Neural cell (in vitro differentiated cells): ENCODE data around the gene ZNF560. TPM values are rescaled to one million over a fixed set of nuclear protein-coding genes. Genes with fewer than 3 reads are reported as not detected.

Source experiments
- H2AFZ ChIP-seq: fragments of 200-600, 300-800 bp; sonication (generic), shearing (Covaris generic); 2 replicates; pipeline ENCODE4 v1.6.0; 2014; ENCODE audit warnings: low read depth, mild to moderate bottlenecking, antibody characterized with exemption, low read length, moderate library complexity
- H3F3A ChIP-seq: fragments of 200-600 bp; shearing (Covaris generic); 2 replicates; pipeline ENCODE4 v1.6.1; 2016; ENCODE audit warnings: mild to moderate bottlenecking, moderate library complexity, mixed read lengths, antibody characterized with exemption, low read length; ENCODE audit not compliant: insufficient read depth, poor library complexity, severe bottlenecking
- H3K27ac ChIP-seq: fragments of 200-600, 300-800 bp; sonication (generic), shearing (Covaris generic); 2 replicates; pipeline ENCODE4 v1.5.1; 2014; ENCODE audit warnings: mild to moderate bottlenecking, low read length, moderate library complexity
- H3K27me3 ChIP-seq: fragments of 300-800, 200-600 bp; sonication (generic), shearing (Covaris generic); 2 replicates; pipeline ENCODE4 v1.6.0; 2014; ENCODE audit warnings: mild to moderate bottlenecking, low read depth, low read length, moderate library complexity; ENCODE audit not compliant: insufficient read depth
- H3K36me3 ChIP-seq: fragments of 300-800, 200-600 bp; sonication (generic), shearing (Covaris generic); 2 replicates; pipeline ENCODE4 v1.5.1; 2014; ENCODE audit warnings: mild to moderate bottlenecking, antibody characterized with exemption, low read length, moderate library complexity; ENCODE audit not compliant: insufficient read depth
- H3K4me2 ChIP-seq: fragments of 300-800, 200-600 bp; sonication (generic), shearing (Covaris generic); 2 replicates; pipeline ENCODE4 v1.6.0; 2014; ENCODE audit warnings: mild to moderate bottlenecking, low read length
- H3K4me3 ChIP-seq: fragments of 300-800, 200-600 bp; sonication (generic), shearing (Covaris generic); 2 replicates; pipeline ENCODE4 v1.5.1; 2014; ENCODE audit warnings: mild to moderate bottlenecking, low read length, moderate library complexity
- H3K79me2 ChIP-seq: fragments of 200-600 bp; shearing (Covaris generic); replicated peaks from 2 replicates; pipeline ENCODE4 v1.6.0; 2014; ENCODE audit warnings: mild to moderate bottlenecking, low read length, moderate library complexity; ENCODE audit not compliant: insufficient read depth
- H3K9ac ChIP-seq: fragments of 300-800, 200-600 bp; sonication (generic), shearing (Covaris generic); 2 replicates; pipeline ENCODE4 v1.6.1; 2016; ENCODE audit warnings: mild to moderate bottlenecking, low read length, mixed read lengths
- H3K9me2 ChIP-seq: fragments of 200-600 bp; shearing (Covaris generic); 2 replicates; pipeline ENCODE4 v1.6.1; 2016; ENCODE audit warnings: mild to moderate bottlenecking, low read length, mixed read lengths; ENCODE audit not compliant: insufficient read depth
- H3K9me3 ChIP-seq: fragments of 200-600, 300-800 bp; sonication (generic), shearing (Covaris generic); 2 replicates; pipeline ENCODE4 v1.6.1; 2016; ENCODE audit warnings: mild to moderate bottlenecking, mixed run types, low read length, moderate library complexity, mixed read lengths
- H4K20me1 ChIP-seq: fragments of 200-600 bp; shearing (Covaris generic); 2 replicates; pipeline ENCODE4 v1.6.1; 2016; ENCODE audit warnings: mild to moderate bottlenecking, mixed run types; ENCODE audit not compliant: insufficient read depth
- EP300 ChIP-seq: fragments of 450-650 bp; conservative IDR thresholded peaks from 2 replicates; pipeline ENCODE4 v1.6.1; 2014; ENCODE audit warnings: antibody characterized with exemption, mild to moderate bottlenecking, moderate library complexity; ENCODE audit not compliant: poor library complexity, severe bottlenecking
- EZH2 ChIP-seq: fragments of 200-600, 300-800 bp; shearing (Covaris generic), sonication (generic); IDR thresholded peaks from 2 replicates; pipeline ENCODE4 v1.6.1; 2014; ENCODE audit warnings: antibody characterized with exemption, low read length, borderline replicate concordance, mild to moderate bottlenecking; ENCODE audit not compliant: insufficient read depth, poor library complexity, severe bottlenecking
- MXI1 ChIP-seq: fragments of 450-650 bp; conservative IDR thresholded peaks from 2 replicates; pipeline ENCODE4 v1.6.1; 2014; ENCODE audit warnings: antibody characterized with exemption, mild to moderate bottlenecking; ENCODE audit not compliant: poor library complexity, severe bottlenecking
- POLR2AphosphoS5 ChIP-seq: IDR thresholded peaks from 2 replicates; pipeline ENCODE4 v1.6.1; 2012
- RAD21 ChIP-seq: fragments of 450-650 bp; conservative IDR thresholded peaks from 2 replicates; pipeline ENCODE4 v1.6.1; 2014; ENCODE audit warnings: antibody characterized with exemption, mild to moderate bottlenecking, moderate library complexity
- REST ChIP-seq: IDR thresholded peaks from 2 replicates; pipeline ENCODE4 v1.6.1; 2012; ENCODE audit warnings: borderline replicate concordance
- SMC3 ChIP-seq: fragments of 450-650 bp; conservative IDR thresholded peaks from 2 replicates; pipeline ENCODE4 v1.6.1; 2014; ENCODE audit warnings: antibody characterized with exemption, mild to moderate bottlenecking, moderate library complexity; ENCODE audit not compliant: poor library complexity
- TAF1 ChIP-seq: IDR thresholded peaks from 2 replicates; pipeline ENCODE4 v1.6.1; 2012; ENCODE audit warnings: low read depth
- polyA plus RNA-seq: library from polyadenylated mRNA; depleted of rRNA; stranded (reverse); fragments of >200 nt; gene quantifications from 2 replicates; pipeline ENCODE4 v1.2.3, GENCODE V29; 2014
- TF ChIP-seq, protein P1 (sequence below): fragments of 450-650 bp; IDR thresholded peaks from 2 replicates; pipeline ENCODE4 v1.5.1; 2014; ENCODE audit warnings: antibody characterized with exemption, mild to moderate bottlenecking, moderate library complexity; ENCODE audit not compliant: poor library complexity, severe bottlenecking

ZNF560 gene
- polyA plus RNA-seq, 1 donor from 2014 or later = 0.61 TPM

- TF ChIP-seq MXI1 (no peak), POLR2AphosphoS5 (no peak), RAD21 (no peak), SMC3 (no peak), TAF1 (no peak), EP300 (no peak), EZH2 (no peak)
- TF ChIP-seq, protein P1, sequence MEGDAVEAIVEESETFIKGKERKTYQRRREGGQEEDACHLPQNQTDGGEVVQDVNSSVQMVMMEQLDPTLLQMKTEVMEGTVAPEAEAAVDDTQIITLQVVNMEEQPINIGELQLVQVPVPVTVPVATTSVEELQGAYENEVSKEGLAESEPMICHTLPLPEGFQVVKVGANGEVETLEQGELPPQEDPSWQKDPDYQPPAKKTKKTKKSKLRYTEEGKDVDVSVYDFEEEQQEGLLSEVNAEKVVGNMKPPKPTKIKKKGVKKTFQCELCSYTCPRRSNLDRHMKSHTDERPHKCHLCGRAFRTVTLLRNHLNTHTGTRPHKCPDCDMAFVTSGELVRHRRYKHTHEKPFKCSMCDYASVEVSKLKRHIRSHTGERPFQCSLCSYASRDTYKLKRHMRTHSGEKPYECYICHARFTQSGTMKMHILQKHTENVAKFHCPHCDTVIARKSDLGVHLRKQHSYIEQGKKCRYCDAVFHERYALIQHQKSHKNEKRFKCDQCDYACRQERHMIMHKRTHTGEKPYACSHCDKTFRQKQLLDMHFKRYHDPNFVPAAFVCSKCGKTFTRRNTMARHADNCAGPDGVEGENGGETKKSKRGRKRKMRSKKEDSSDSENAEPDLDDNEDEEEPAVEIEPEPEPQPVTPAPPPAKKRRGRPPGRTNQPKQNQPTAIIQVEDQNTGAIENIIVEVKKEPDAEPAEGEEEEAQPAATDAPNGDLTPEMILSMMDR = no peak
- H3K4me2 ChIP-seq = no peak overlapping the region
- H4K20me1 ChIP-seq = no peaks in the 10 kb centered on the region
- H3K36me3 ChIP-seq = no peaks in the 10 kb centered on the region
- H3K9me3 ChIP-seq = peaks cover 7% of the 10 kb centered on the region
- no peak overlapping the region for H3K4me3 ChIP-seq
- H3K27ac ChIP-seq = no peak overlapping the region
- H3F3A ChIP-seq = no peaks in the 10 kb centered on the region
- H3K9ac ChIP-seq = no peak overlapping the region
- no peaks in the 10 kb centered on the region for H3K27me3 ChIP-seq
- H3K9me2 ChIP-seq = no peaks in the 10 kb centered on the region
- H3K79me2 ChIP-seq = no peaks in the 10 kb centered on the region
- no peak overlapping the region for H2AFZ ChIP-seq
Measured at GRCh38 chr19:9507285-9507684, 8.9 kb upstream of the ZNF560 start.

DNA sequence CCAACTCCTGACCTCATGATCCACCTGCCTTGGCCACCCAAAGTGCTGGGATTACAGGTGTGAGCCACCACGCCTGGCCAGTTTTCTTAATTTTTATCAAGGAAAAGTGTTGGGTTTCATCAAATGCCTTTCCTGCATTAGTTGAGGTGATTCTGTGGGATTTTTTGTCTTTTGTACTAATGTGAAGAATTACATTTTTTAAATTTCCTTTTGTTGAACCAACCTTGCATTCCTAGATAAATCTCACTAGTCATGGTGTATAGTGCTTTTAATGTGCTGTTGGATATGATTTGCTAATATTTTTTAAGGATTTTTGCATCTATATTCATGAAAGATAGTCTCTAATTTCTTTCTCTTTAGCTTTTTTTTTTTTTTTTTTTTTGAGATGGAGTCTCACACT is 2.4 kb upstream of the ZNF560 start:
- Histone ChIP-seq H3K27me3 (no peaks in the 10 kb centered on the region), H2AFZ (no peak overlapping the region), H4K20me1 (no peaks in the 10 kb centered on the region), H3K4me3 (no peak overlapping the region), H3K79me2 (no peaks in the 10 kb centered on the region), H3F3A (no peaks in the 10 kb centered on the region), H3K9me3 (no peaks in the 10 kb centered on the region), H3K4me2 (no peak overlapping the region), H3K9me2 (no peaks in the 10 kb centered on the region), H3K36me3 (no peaks in the 10 kb centered on the region), H3K27ac (no peak overlapping the region), H3K9ac (no peak overlapping the region)
- TF ChIP-seq TAF1 (no peak), REST (no peak), EZH2 (no peak), RAD21 (no peak), MXI1 (no peak), EP300 (no peak), POLR2AphosphoS5 (no peak), SMC3 (no peak)
- TF ChIP-seq, protein P1 = no peak
